C1 segment of cervical spinal cord (tissue), 14 donors: Measurements from ENCODE around the gene GJC2.

Experiments
- DNase-seq, 14 donors: peaks; one replicate each; lab custom pipeline; 2025; lab: John Stamatoyannopoulos, UW

Gene GJC2

GRCh38 chr1:228112617-228113016 is 37.1 kb upstream of the GJC2 start:
- no peak for DNase-seq

GRCh38 chr1:228114827-228115226 is 34.9 kb upstream of the GJC2 start:
- no peak for DNase-seq

GRCh38 chr1:228117335-228117734 is 32.4 kb upstream of the GJC2 start:
- no peak for DNase-seq

- DNase-seq, result no peak
Measured at GRCh38 chr1:228118040-228118439, 31.7 kb upstream of the GJC2 start.

- no peak for DNase-seq
Measured at GRCh38 chr1:228120351-228120750, 29.4 kb upstream of the GJC2 start.

GRCh38 chr1:228120857-228121489 is 28.8 kb upstream of the GJC2 start:
- no peak for DNase-seq

- no peak for DNase-seq
Measured at GRCh38 chr1:228122921-228123441, 26.7 kb upstream of the GJC2 start.

GRCh38 chr1:228123505-228123904 is 26.2 kb upstream of the GJC2 start:
- no peak for DNase-seq

GRCh38 chr1:228125185-228125584 is 24.5 kb upstream of the GJC2 start:
- no peak for DNase-seq

GRCh38 chr1:228131766-228132165 is 18.0 kb upstream of the GJC2 start:
- DNase-seq, result no peak

- no peak for DNase-seq
Measured at GRCh38 chr1:228134591-228134990, 15.1 kb upstream of the GJC2 start.

- no peak for DNase-seq
Measured at GRCh38 chr1:228136901-228137300, 12.8 kb upstream of the GJC2 start.

- no peak for DNase-seq
Measured at GRCh38 chr1:228139406-228139930, 10.3 kb upstream of the GJC2 start.

GRCh38 chr1:228139931-228140723 is 9.6 kb upstream of the GJC2 start, which contains the start of gene GUK1:
Gene GUK1, plus strand, starts transcription at chr1:228140279. Its CDS starts 24 bp downstream, at chr1:228140303.
- peak; percentile 80 to 100 (median 95) for DNase-seq

- no peak for DNase-seq
Measured at GRCh38 chr1:228140724-228141225, 9.0 kb upstream of the GJC2 start.

GRCh38 chr1:228141226-228142044 is 8.3 kb upstream of the GJC2 start:
- DNase-seq, result no peak

GRCh38 chr1:228142155-228142691 is 7.5 kb upstream of the GJC2 start:
- no peak for DNase-seq

GRCh38 chr1:228142701-228143136 is 7.0 kb upstream of the GJC2 start:
- no peak for DNase-seq

- no peak for DNase-seq
Measured at GRCh38 chr1:228143480-228144192, 6.1 kb upstream of the GJC2 start.

GRCh38 chr1:228144193-228144992 is 5.3 kb upstream of the GJC2 start:
- no peak for DNase-seq
